ENCODE data around the gene TBL1XR1. TPM values are rescaled to one million over a fixed set of nuclear protein-coding genes. Genes with fewer than 3 reads are reported as not detected.

TBL1XR1 gene
- total and polyA plus RNA-seq, 2 experiments from 2014 or later = 30.2 to 165 TPM

GRCh38 chr3:177026505-177027277 is 170.6 kb downstream of the TBL1XR1 start:
- no peaks in the 10 kb centered on the region for H3K36me3 ChIP-seq (replicated peaks; ENCODE audit: insufficient read depth, low read depth)
- no peak overlapping the region for H3K4me2 ChIP-seq
- H3K9me3 ChIP-seq (ENCODE audit: low read depth) = no peaks in the 10 kb centered on the region
- peaks cover 7% of the 10 kb centered on the region for H3K79me2 ChIP-seq
- DNase-seq (ENCODE audit: low spot score) = no peak
- WGBS (ENCODE audit: low lambda C conversion rate, missing lambda C conversion rate) = 96% methylated on average over 3 of the region's 3 CpGs
- H3K9me2 ChIP-seq (replicated peaks; ENCODE audit: insufficient read depth) = no peaks in the 10 kb centered on the region
- no peak overlapping the region for H2AFZ ChIP-seq
- H3K4me1 ChIP-seq (ENCODE audit: insufficient read depth) = no peaks in the 10 kb centered on the region
- no peak for TF ChIP-seq CTCF (IDR thresholded peaks at IDR 0.05; ENCODE audit: poor library complexity)
- TF ChIP-seq EZH2 (IDR thresholded peaks at IDR 0.05; ENCODE audit: borderline replicate concordance) = no peak
- no peak for TF ChIP-seq EZH2phosphoT487 (IDR thresholded peaks at IDR 0.05; ENCODE audit: low read depth, severe bottlenecking, unreplicated experiment)
- H3K27me3 ChIP-seq = no peaks in the 10 kb centered on the region
- no peaks in the 10 kb centered on the region for H4K20me1 ChIP-seq (ENCODE audit: insufficient read depth, poor library complexity, severe bottlenecking)
- no peak overlapping the region for H3K27ac ChIP-seq
- H3K4me3 ChIP-seq = no peak overlapping the region

- Histone ChIP-seq H3K79me2 (no peaks in the 10 kb centered on the region), H4K20me1 (ENCODE audit: insufficient read depth, poor library complexity, severe bottlenecking) (no peaks in the 10 kb centered on the region), H2AFZ (no peak overlapping the region), H3K36me3 (replicated peaks; ENCODE audit: insufficient read depth, low read depth) (no peaks in the 10 kb centered on the region), H3K27me3 (no peaks in the 10 kb centered on the region), H3K4me2 (no peak overlapping the region), H3K9me3 (ENCODE audit: low read depth) (no peaks in the 10 kb centered on the region), H3K4me3 (no peak overlapping the region), H3K4me1 (ENCODE audit: insufficient read depth) (no peaks in the 10 kb centered on the region), H3K9me2 (replicated peaks; ENCODE audit: insufficient read depth) (no peaks in the 10 kb centered on the region), H3K27ac (no peak overlapping the region)
- DNase-seq (ENCODE audit: low spot score) = no peak
- WGBS (ENCODE audit: low lambda C conversion rate, missing lambda C conversion rate) = 89% methylated on average over 6 of the region's 6 CpGs
- TF ChIP-seq EZH2phosphoT487 (IDR thresholded peaks at IDR 0.05; ENCODE audit: low read depth, severe bottlenecking, unreplicated experiment) (no peak), EZH2 (IDR thresholded peaks at IDR 0.05; ENCODE audit: borderline replicate concordance) (no peak), CTCF (IDR thresholded peaks at IDR 0.05; ENCODE audit: poor library complexity) (no peak)
These were observed 181.4 kb downstream of the TBL1XR1 start for GRCh38 chr3:177015881-177016280.

- H3K9me3 ChIP-seq (ENCODE audit: low read depth) = no peaks in the 10 kb centered on the region
- H3K79me2 ChIP-seq = no peaks in the 10 kb centered on the region
- WGBS (ENCODE audit: low lambda C conversion rate, missing lambda C conversion rate) = 92% methylated on average over 8 of the region's 8 CpGs
- H3K27ac ChIP-seq = no peak overlapping the region
- no peaks in the 10 kb centered on the region for H4K20me1 ChIP-seq (ENCODE audit: insufficient read depth, poor library complexity, severe bottlenecking)
- no peak for DNase-seq (ENCODE audit: low spot score)
- no peak overlapping the region for H3K4me2 ChIP-seq
- H3K9me2 ChIP-seq (replicated peaks; ENCODE audit: insufficient read depth) = no peaks in the 10 kb centered on the region
- H3K4me1 ChIP-seq (ENCODE audit: insufficient read depth) = no peaks in the 10 kb centered on the region
- no peak for TF ChIP-seq EZH2 (IDR thresholded peaks at IDR 0.05; ENCODE audit: borderline replicate concordance)
- TF ChIP-seq EZH2phosphoT487 (IDR thresholded peaks at IDR 0.05; ENCODE audit: low read depth, severe bottlenecking, unreplicated experiment) = no peak
- no peak for TF ChIP-seq CTCF (IDR thresholded peaks at IDR 0.05; ENCODE audit: poor library complexity)
- no peak overlapping the region for H2AFZ ChIP-seq
- no peaks in the 10 kb centered on the region for H3K27me3 ChIP-seq
- H3K4me3 ChIP-seq = no peak overlapping the region
- H3K36me3 ChIP-seq (replicated peaks; ENCODE audit: insufficient read depth, low read depth) = no peaks in the 10 kb centered on the region
These were observed 183.5 kb downstream of the TBL1XR1 start for GRCh38 chr3:177013681-177014280.
